MCF 10A (cell line): Measurements from ENCODE around the gene BNIP3. TPM values are rescaled to one million over a fixed set of nuclear protein-coding genes. Genes with fewer than 3 reads are reported as not detected.

ENCODE experiments used
- BruUV-seq: library from RNA; stranded (reverse); fragments of 400-500 nt; replicated peaks from 2 replicates; lab custom pipeline; 2021; lab: Mats Ljungman, UMichigan
- CTCF ChIA-PET: fragments of 300-600 bp; sonication (Branson Sonifier 250); formaldehyde crosslinking; extraction: SDS; loops from one replicate; lab custom pipeline; 2021; ENCODE audit warnings: antibody characterized with exemption, inconsistent platforms; lab: Yijun Ruan, JAX
- POLR2A ChIA-PET: fragments of 300-600, 350-650 bp; sonication (Branson Sonifier 250); formaldehyde crosslinking; extraction: SDS; loops from one replicate; lab custom pipeline; 2020; ENCODE audit warnings: antibody characterized with exemption, inconsistent platforms; lab: Yijun Ruan, JAX
- DNase-seq: peaks from one replicate; pipeline ENCODE4 v3.0.0-alpha.2; 2018; ENCODE audit not compliant: unreplicated experiment
- H3K27ac Mint-ChIP-seq: one replicate; pipeline ENCODE4 v1.8.0; 2022; ENCODE audit warnings: mild to moderate bottlenecking, low read depth, mixed read lengths; ENCODE audit not compliant: unreplicated experiment
- H3K27me3 Mint-ChIP-seq: one replicate; pipeline ENCODE4 v1.8.0; 2022; ENCODE audit warnings: mixed read lengths; ENCODE audit not compliant: insufficient read depth, unreplicated experiment
- H3K36me3 Mint-ChIP-seq: one replicate; pipeline ENCODE4 v1.8.0; 2022; ENCODE audit warnings: mild to moderate bottlenecking, moderate library complexity, mixed read lengths; ENCODE audit not compliant: insufficient read depth, unreplicated experiment
- H3K4me1 Mint-ChIP-seq: one replicate; pipeline ENCODE4 v1.8.0; 2022; ENCODE audit warnings: mixed read lengths; ENCODE audit not compliant: insufficient read depth, unreplicated experiment
- H3K4me3 Mint-ChIP-seq: one replicate; pipeline ENCODE4 v1.8.0; 2022; ENCODE audit warnings: mild to moderate bottlenecking, moderate library complexity, mixed read lengths; ENCODE audit not compliant: unreplicated experiment
- H3K9me3 Mint-ChIP-seq: one replicate; pipeline ENCODE4 v1.8.0; 2022; ENCODE audit warnings: mixed read lengths; ENCODE audit not compliant: unreplicated experiment
- intact Hi-C: fragments of 100-400 bp; cut with micrococcal nuclease; formaldehyde crosslinking; loops from 2 replicates; pipeline ENCODE4 v1.14.1; 2022
- total RNA-seq: library from RNA; stranded (reverse); gene quantifications from 2 replicates; pipeline ENCODE4 v1.2.3, GENCODE V29; 2022
- TF ChIP-seq, protein P1 (sequence below): fragments of 200-600 bp; IDR thresholded peaks from one replicate; pipeline ENCODE4 v1.8.0; 2022; ENCODE audit warnings: antibody characterized with exemption, mild to moderate bottlenecking; ENCODE audit not compliant: unreplicated experiment

The BNIP3 gene
- total RNA-seq, 1 experiment from 2014 or later: 47.0 TPM

DNA sequence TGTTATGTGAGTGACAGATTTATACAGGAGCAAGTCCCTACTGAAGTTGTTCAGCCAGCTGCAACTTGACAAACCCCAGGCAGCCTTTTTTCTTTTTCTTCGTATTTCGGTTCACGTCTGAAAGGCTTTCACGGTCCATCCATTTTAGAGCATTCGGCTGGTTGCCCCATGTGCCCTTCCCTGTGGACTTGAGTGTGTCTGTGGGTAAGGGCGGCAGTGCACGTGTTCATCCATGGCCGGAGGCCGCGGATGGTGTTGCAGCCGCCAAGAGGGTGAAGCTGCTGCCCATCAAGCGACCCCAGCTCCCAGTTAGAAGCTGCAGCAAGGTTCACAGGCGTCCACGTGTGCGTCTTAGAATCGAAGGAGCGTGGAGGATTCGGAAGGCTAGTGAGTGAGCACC, 45.0 kb downstream of the BNIP3 start:
- Mint-ChIP-seq H3K4me3 (no peak overlapping the region), H3K9me3 (no peaks in the 10 kb centered on the region), H3K27ac (no peak overlapping the region), H3K4me1 (no peaks in the 10 kb centered on the region), H3K36me3 (peaks cover 52% of the 10 kb centered on the region), H3K27me3 (no peaks in the 10 kb centered on the region)
- DNase-seq: no peak
- ChIA-PET POLR2A (interaction anchor here (0.5 to 1.1 kb wide), 2 partner anchors 12 to 32 kb away, joined by 3 to 6 read pairs; no protein-coding TSS in a partner anchor), CTCF (no interaction called here)
- TF ChIP-seq, protein P1, sequence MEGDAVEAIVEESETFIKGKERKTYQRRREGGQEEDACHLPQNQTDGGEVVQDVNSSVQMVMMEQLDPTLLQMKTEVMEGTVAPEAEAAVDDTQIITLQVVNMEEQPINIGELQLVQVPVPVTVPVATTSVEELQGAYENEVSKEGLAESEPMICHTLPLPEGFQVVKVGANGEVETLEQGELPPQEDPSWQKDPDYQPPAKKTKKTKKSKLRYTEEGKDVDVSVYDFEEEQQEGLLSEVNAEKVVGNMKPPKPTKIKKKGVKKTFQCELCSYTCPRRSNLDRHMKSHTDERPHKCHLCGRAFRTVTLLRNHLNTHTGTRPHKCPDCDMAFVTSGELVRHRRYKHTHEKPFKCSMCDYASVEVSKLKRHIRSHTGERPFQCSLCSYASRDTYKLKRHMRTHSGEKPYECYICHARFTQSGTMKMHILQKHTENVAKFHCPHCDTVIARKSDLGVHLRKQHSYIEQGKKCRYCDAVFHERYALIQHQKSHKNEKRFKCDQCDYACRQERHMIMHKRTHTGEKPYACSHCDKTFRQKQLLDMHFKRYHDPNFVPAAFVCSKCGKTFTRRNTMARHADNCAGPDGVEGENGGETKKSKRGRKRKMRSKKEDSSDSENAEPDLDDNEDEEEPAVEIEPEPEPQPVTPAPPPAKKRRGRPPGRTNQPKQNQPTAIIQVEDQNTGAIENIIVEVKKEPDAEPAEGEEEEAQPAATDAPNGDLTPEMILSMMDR: no peak
- no TSS peak for BruUV-seq
- intact Hi-C loops: no loop called here

DNA sequence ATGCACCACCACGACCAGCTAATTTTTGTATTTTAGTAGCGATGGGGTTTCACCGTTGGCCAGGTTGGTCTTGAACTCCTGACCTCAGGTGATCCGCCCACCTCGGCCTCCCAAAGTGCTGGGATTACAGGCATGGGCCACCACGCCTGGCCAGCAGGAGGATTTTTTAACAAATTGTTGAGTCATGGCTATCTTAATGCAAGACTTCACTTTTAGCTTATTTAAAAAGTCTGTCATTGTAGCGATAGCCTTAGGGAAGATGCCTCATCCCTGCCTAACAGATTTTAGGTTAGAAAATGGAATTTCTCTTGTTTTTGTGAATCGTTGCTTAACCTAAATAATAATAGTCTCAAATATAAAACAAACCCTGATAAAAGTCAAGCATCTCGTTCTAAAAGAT, 45.4 kb downstream of the BNIP3 start:
- peaks cover 50% of the 10 kb centered on the region for H3K36me3 Mint-ChIP-seq
- ChIA-PET CTCF (no interaction called here), POLR2A (interaction anchor here (0.6 to 1.1 kb wide), 2 partner anchors 32 to 33 kb away, joined by 3 to 6 read pairs; no protein-coding TSS in a partner anchor)
- no peak overlapping the region for H3K27ac Mint-ChIP-seq
- H3K27me3 Mint-ChIP-seq: no peaks in the 10 kb centered on the region
- TF ChIP-seq, protein P1: no peak
- no peaks in the 10 kb centered on the region for H3K4me1 Mint-ChIP-seq
- DNase-seq: no peak
- no peak overlapping the region for H3K4me3 Mint-ChIP-seq
- no peaks in the 10 kb centered on the region for H3K9me3 Mint-ChIP-seq
- BruUV-seq: no TSS peak
- intact Hi-C loops: no loop called here

DNA sequence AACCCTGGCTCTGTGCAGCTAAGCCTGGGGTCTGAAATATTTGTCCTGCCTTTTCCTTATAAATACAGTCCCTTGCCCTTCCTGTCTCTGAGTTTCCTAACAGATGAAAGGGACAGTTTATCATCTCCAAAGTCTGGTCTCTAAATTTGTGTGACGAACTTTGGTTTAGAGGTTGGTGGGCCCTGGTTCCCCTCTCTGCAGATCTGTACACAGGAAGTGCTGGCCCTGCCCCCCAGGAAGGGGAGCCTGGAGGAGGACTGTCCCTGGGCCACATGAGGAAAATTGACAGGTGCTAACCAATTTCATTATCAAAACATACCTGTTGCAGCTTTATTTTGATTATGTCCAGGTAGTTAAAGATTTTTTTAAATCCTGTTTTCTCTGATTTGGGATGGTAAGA, 46.5 kb downstream of the BNIP3 start:
- Mint-ChIP-seq H3K4me3 (no peak overlapping the region), H3K4me1 (peaks cover 6% of the 10 kb centered on the region), H3K9me3 (no peaks in the 10 kb centered on the region), H3K36me3 (peaks cover 39% of the 10 kb centered on the region), H3K27me3 (no peaks in the 10 kb centered on the region), H3K27ac (no peak overlapping the region)
- CTCF ChIA-PET: no interaction called here
- TF ChIP-seq, protein P1: no peak
- DNase-seq: no peak
- intact Hi-C loops: no loop called here
- POLR2A ChIA-PET: no interaction called here
- BruUV-seq: TSS peak; percentile 20

DNA sequence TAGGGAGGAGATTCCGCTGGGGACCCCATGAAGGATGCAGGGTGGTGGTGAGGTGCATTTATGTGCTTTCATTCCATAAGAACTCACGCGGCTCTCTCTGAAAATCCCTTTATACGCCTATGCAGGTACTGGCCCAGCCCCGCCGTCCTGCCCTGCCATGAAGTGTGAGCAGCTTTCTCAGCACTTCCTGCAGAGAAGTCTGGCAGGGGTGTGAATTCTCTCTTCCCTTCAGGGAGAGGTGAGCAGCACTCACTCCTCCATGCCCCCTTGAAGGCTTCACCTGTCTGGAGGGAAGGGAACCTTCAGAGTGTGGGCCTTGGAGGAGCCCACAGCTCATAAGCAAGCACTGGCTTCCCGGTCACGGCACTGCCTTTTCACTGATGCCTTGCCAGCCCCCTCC, 47.0 kb downstream of the BNIP3 start:
- no TSS peak for BruUV-seq

More for the DNA sequence above, 47.0 kb downstream of the BNIP3 start:
- intact Hi-C loops: no loop called here
- H3K4me1 Mint-ChIP-seq: peaks cover 9% of the 10 kb centered on the region
- ChIA-PET POLR2A (no interaction called here), CTCF (no interaction called here)
- no peaks in the 10 kb centered on the region for H3K9me3 Mint-ChIP-seq
- TF ChIP-seq, protein P1: no peak
- DNase-seq: no peak
- no peak overlapping the region for H3K27ac Mint-ChIP-seq
- peaks cover 34% of the 10 kb centered on the region for H3K36me3 Mint-ChIP-seq
- no peak overlapping the region for H3K4me3 Mint-ChIP-seq
- H3K27me3 Mint-ChIP-seq: no peaks in the 10 kb centered on the region
